ENCODE data around the gene DUXB.

DNA sequence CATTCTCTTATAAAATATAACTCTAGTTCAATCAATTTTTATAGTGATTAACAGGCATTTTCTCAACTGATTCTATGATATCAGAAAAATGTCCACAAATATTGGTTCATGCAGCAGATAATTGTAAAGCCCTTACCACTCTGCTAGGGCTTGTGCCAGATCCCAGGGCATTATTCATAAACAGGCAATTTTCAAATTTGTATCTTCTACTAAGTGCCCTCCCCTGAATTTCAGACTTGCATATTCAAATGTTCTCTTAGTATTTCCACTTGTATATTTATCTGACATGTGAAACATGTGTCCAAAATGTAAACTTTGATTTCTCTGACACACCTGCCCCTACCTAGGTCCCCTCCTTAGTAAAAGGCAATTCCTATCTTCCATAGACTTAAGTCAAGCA lies 33.8 kb downstream of the DUXB start:
- TF ChIP-seq, protein P1, sequence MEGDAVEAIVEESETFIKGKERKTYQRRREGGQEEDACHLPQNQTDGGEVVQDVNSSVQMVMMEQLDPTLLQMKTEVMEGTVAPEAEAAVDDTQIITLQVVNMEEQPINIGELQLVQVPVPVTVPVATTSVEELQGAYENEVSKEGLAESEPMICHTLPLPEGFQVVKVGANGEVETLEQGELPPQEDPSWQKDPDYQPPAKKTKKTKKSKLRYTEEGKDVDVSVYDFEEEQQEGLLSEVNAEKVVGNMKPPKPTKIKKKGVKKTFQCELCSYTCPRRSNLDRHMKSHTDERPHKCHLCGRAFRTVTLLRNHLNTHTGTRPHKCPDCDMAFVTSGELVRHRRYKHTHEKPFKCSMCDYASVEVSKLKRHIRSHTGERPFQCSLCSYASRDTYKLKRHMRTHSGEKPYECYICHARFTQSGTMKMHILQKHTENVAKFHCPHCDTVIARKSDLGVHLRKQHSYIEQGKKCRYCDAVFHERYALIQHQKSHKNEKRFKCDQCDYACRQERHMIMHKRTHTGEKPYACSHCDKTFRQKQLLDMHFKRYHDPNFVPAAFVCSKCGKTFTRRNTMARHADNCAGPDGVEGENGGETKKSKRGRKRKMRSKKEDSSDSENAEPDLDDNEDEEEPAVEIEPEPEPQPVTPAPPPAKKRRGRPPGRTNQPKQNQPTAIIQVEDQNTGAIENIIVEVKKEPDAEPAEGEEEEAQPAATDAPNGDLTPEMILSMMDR (IDR thresholded peaks at IDR 0.05): no peak
- no peak for TF ChIP-seq EZH2phosphoT487 (IDR thresholded peaks at IDR 0.05)
